ENCODE data around the gene PSMC1. TPM values are rescaled to one million over a fixed set of nuclear protein-coding genes. Genes with fewer than 3 reads are reported as not detected.

Gene PSMC1
- total RNA-seq, 4 donors from 2014 or later: 96.8 to 139 (median 117) TPM

DNA sequence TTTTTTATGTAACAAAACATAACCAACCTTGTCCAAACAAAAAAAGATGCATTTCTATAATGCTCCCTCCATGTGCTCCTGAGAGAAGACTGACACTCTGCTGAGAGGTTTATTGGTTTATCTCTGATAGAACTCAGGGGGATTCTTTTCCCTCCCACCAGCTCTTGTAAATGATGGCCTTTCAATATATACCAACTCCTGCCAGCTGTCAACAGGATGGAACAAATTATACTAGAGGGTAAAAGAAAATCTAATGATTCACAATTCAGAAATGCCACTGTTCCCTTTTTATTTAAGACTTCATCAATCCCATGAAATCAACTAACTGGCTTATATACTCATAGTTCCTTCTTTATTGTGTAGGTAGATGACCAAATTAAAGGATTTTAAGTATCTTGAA is 25.4 kb downstream of the PSMC1 start:
- Histone ChIP-seq H3K4me1 (no peaks in the 10 kb centered on the region), H3K36me3 (peaks cover 34 to 97% (median 83%) of the 10 kb centered on the region in 4 donors), H3K4me3 (no peak overlapping the region), H3K9me3 (no peaks in the 10 kb centered on the region), H3K27me3 (no peaks in the 10 kb centered on the region), H3K27ac (replicated peaks in 1 of 4) (no peak overlapping the region)
- DNase-seq (ENCODE audit: extremely low spot score): no peak
- intact Hi-C loops (cut with DNase I): no loop called here
- TF ChIP-seq, protein P1, sequence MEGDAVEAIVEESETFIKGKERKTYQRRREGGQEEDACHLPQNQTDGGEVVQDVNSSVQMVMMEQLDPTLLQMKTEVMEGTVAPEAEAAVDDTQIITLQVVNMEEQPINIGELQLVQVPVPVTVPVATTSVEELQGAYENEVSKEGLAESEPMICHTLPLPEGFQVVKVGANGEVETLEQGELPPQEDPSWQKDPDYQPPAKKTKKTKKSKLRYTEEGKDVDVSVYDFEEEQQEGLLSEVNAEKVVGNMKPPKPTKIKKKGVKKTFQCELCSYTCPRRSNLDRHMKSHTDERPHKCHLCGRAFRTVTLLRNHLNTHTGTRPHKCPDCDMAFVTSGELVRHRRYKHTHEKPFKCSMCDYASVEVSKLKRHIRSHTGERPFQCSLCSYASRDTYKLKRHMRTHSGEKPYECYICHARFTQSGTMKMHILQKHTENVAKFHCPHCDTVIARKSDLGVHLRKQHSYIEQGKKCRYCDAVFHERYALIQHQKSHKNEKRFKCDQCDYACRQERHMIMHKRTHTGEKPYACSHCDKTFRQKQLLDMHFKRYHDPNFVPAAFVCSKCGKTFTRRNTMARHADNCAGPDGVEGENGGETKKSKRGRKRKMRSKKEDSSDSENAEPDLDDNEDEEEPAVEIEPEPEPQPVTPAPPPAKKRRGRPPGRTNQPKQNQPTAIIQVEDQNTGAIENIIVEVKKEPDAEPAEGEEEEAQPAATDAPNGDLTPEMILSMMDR (IDR thresholded peaks at IDR 0.05): no peak
- TF ChIP-seq POLR2AphosphoS5 (IDR thresholded peaks at IDR 0.05) (no peak), EP300 (IDR thresholded peaks at IDR 0.05) (no peak), POLR2A (IDR thresholded peaks at IDR 0.05; ENCODE audit: low read depth) (no peak)

DNA sequence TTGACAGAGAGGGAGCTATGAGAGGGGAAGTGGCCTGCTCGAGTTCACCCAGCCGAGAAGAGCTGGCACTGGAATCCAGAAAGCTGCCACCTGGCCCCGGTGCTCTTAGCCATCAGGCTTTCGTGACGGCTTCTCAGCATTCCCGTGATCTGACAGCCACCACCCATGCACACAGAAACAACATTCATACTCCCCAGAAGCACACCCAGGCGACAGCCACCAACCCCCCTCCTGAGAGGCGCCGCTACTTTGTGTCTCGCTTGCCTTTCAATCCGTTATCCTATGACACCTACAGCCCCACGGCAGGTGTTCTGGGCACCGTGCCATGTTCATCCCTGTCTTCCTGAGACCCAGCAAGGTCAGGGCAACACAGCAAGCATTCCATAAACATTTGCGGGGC is 31.4 kb downstream of the PSMC1 start:
- Histone ChIP-seq H3K4me1 (peaks cover 9 to 22% (median 15%) of the 10 kb centered on the region in 4 donors), H3K36me3 (peaks cover 40 to 94% (median 79%) of the 10 kb centered on the region in 4 donors), H3K27ac (replicated peaks in 1 of 4) (no peak overlapping the region), H3K27me3 (no peaks in the 10 kb centered on the region), H3K9me3 (no peaks in the 10 kb centered on the region), H3K4me3 (no peak overlapping the region)
- TF ChIP-seq EP300 (IDR thresholded peaks at IDR 0.05) (no peak), POLR2A (IDR thresholded peaks at IDR 0.05; ENCODE audit: low read depth) (no peak), POLR2AphosphoS5 (IDR thresholded peaks at IDR 0.05) (no peak)
- TF ChIP-seq, protein P1 (IDR thresholded peaks at IDR 0.05): no peak
- intact Hi-C loops (cut with DNase I): no loop called here
- 77% methylated on average over 14 of the region's 14 CpGs for WGBS
- no peak for DNase-seq (ENCODE audit: extremely low spot score)

DNA sequence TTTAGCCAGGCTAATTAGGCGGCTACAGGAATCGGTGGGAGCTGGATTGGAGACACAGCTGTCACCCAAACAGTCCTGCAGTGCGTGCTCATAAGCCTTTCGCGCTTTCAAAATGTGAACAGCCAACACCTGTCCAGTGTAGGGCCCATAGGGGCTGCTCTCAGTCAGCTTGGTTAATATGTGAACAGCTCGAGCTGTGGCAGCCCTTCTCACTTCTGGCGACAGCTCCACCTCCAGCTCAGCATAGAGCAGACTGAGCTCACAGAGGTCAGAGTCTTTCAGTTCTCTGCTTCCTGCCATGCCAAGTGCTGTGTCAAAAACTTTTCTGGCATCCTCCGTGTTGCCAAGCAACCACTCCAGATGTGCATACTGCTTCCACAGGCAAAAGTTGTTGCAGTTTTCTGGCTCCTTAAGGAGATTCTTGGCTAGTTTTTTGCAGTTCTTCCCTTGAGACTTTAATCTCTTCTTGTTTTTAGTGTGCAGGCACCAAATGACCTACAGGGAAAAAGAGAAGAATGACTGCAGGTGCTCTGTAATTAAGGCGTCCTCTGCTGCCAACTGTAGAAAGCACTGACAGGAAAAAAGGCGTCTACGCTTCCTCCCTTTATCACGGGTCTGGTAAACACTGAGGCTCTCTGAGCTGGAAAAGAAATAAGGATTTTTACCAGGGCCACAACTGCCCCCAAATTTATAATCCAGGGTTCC is 32.5 kb downstream of the PSMC1 start:
- intact Hi-C loops (cut with DNase I): no loop called here
- 78% methylated on average over 9 of the region's 12 CpGs for WGBS
- Histone ChIP-seq H3K4me1 (peaks cover 9 to 22% (median 15%) of the 10 kb centered on the region in 4 donors), H3K4me3 (no peak overlapping the region), H3K27ac (replicated peaks in 1 of 4) (peak overlapping the region in 1 of 4 donors; percentile 0), H3K36me3 (peaks cover 40 to 91% (median 75%) of the 10 kb centered on the region in 4 donors), H3K27me3 (no peaks in the 10 kb centered on the region), H3K9me3 (no peaks in the 10 kb centered on the region)
- TF ChIP-seq, protein P1 (IDR thresholded peaks at IDR 0.05): no peak
- no peak for TF ChIP-seq POLR2AphosphoS5 (IDR thresholded peaks at IDR 0.05)
- TF ChIP-seq POLR2A (IDR thresholded peaks at IDR 0.05; ENCODE audit: low read depth): no peak
- no peak for TF ChIP-seq EP300 (IDR thresholded peaks at IDR 0.05)
- no peak for DNase-seq (ENCODE audit: extremely low spot score)

DNA sequence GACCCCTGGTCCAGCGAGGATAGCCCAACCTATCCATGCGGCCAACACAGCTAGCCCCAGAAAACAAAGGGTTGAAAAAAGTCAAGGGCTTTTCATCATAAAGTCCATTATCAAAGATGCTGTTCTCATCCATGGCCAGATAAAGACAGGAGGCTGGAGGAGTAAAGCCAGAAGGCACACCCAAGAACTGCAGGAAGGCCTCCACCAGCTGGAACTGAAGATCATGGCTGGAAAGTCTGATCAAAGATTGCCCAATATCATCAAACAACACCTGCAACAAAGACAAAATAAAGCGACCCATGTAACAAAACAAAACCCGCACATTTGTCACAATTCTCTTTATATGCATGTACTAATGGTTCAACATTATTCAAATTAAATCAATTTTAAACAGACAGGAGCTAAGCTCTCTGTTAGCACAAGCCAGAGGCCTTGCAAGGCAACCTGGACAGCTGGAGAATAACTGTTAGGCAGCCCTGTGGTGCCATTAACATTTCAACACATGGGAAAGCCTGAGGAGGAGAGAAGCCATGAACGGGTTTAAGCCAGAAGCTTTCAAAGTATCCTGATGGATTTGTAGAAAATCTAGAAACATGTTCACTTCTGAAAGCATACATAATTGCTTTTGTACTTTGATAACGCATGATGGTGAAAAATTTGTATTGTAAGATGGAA is 34.1 kb downstream of the PSMC1 start:
- DNase-seq (ENCODE audit: extremely low spot score): no peak
- Histone ChIP-seq H3K27me3 (no peaks in the 10 kb centered on the region), H3K27ac (replicated peaks in 1 of 4) (no peak overlapping the region), H3K9me3 (no peaks in the 10 kb centered on the region), H3K36me3 (peaks cover 40 to 90% (median 72%) of the 10 kb centered on the region in 4 donors), H3K4me1 (peaks cover 9 to 22% (median 15%) of the 10 kb centered on the region in 4 donors), H3K4me3 (no peak overlapping the region)
- 92% methylated on average over 6 of the region's 6 CpGs for WGBS
- TF ChIP-seq, protein P1 (IDR thresholded peaks at IDR 0.05): no peak
- TF ChIP-seq EP300 (IDR thresholded peaks at IDR 0.05) (no peak), POLR2AphosphoS5 (IDR thresholded peaks at IDR 0.05) (no peak), POLR2A (IDR thresholded peaks at IDR 0.05; ENCODE audit: low read depth) (no peak)
- intact Hi-C loops (cut with DNase I): no loop called here

Data from esophagus muscularis mucosa (tissue), 4 donors.